Adrenal gland (tissue), 12 donors: ENCODE measurements around the gene CDC42EP1. TPM values are rescaled to one million over a fixed set of nuclear protein-coding genes. Genes with fewer than 3 reads are reported as not detected.

Experiments used
- DNase-seq, 7 donors: peaks; one replicate each; pipeline ENCODE4 v3.0.0-alpha.2; 2019 to 2020
- H3K27ac ChIP-seq, 5 donors: fragments of 200-600 bp; sonication (generic) in 4 of 5; 1 replicate in 3 of 5; 2 replicates in 2 of 5; pipeline versions ENCODE4 v1.5.1 to v1.8.0; 2016 to 2020; ENCODE audit warnings: mild to moderate bottlenecking in 1 of 5
- H3K27me3 ChIP-seq: fragments of 200-600 bp; 2 replicates; pipeline ENCODE4 v1.8.0; 2021
- H3K36me3 ChIP-seq, 2 donors: fragments of 200-600 bp; replicated peaks in 1 of 2; 1 replicate in 1 of 2; 2 replicates in 1 of 2; pipeline versions ENCODE4 v1.5.1 to v1.8.0; 2018 to 2022
- H3K4me1 ChIP-seq, 2 donors: fragments of 200-600 bp; replicated peaks in 1 of 2; 1 replicate in 1 of 2; 2 replicates in 1 of 2; pipeline versions ENCODE4 v1.5.1 to v1.8.0; 2018 to 2021
- H3K4me3 ChIP-seq, 4 donors: fragments of 200-600 bp; sonication (generic) in 3 of 4; one replicate each; pipeline ENCODE4 v1.5.1; 2016 to 2018
- H3K9me3 ChIP-seq, 3 donors: fragments of 200-600 bp; sonication (generic) in 1 of 3; replicated peaks in 1 of 3; 1 replicate in 2 of 3; 2 replicates in 1 of 3; pipeline versions ENCODE4 v1.5.1 to v1.8.0; 2016 to 2021
- CTCF ChIP-seq, 6 experiments: fragments of 450-650 bp in 4 of 6; fragments of 200-600 bp in 2 of 6; sonication (generic) in 1 of 6; IDR thresholded peaks; 1 replicate in 5 of 6; 2 replicates in 1 of 6; pipeline versions ENCODE4 v1.5.1 to v1.8.0; 2016 to 2021; ENCODE audit warnings: antibody characterized with exemption in 6 of 6, mild to moderate bottlenecking in 2 of 6, moderate library complexity in 1 of 6
- POLR2A ChIP-seq, 2 donors: fragments of 450-650 bp; IDR thresholded peaks; one replicate each; pipeline ENCODE4 v1.6.1; 2017; ENCODE audit warnings: antibody characterized with exemption in 2 of 2, mild to moderate bottlenecking in 2 of 2, moderate library complexity in 1 of 2
- WGBS, 4 donors: extraction: QIAGEN DNeasy Blood & Tissue Kit in 2 of 4; methylation state at CpG; one replicate each; pipeline versions ENCODE4 v1.1.5 to v1.1.7; 2013 to 2017; 5-methylcytosine and 5-hydroxymethylcytosine counted together
- intact Hi-C, 2 donors: fragments of 100-400 bp; cut with DNase I; formaldehyde crosslinking; loops; one replicate each; pipeline versions ENCODE4 v1.14.1 to v1.15.0; 2022 to 2023
- polyA plus RNA-seq, 3 donors: library from polyadenylated mRNA; stranded (reverse); fragments of 200-250 nt in 2 of 3; fragments of 350-450 nt in 1 of 3; fragmentation: Illumina TruSeq in 1 of 3; extraction: RNeasy Lipid Tissue Mini Kit (QIAGEN cat#74804) in 1 of 3; gene quantifications; one replicate each; pipeline ENCODE4 v1.2.3, GENCODE V29; 2013 to 2014
- total RNA-seq, 9 donors: library from RNA; depleted of rRNA in 4 of 9; stranded (reverse); fragments of >200 nt in 4 of 9; fragments of 120-200 nt in 1 of 9; fragmentation: NEBNext Ultra II Directional in 1 of 9; extraction: Animal tissue kit (Norgen Biotek cat#: 25700) in 1 of 9; gene quantifications; one replicate each; pipeline versions ENCODE4 v1.1.0 to v1.2.4, GENCODE V29; 2013 to 2023
- donor health status: healthy with polysubstance abuse.
- donor health status: Bipolar disorder and iron deficiency.
- donor health status: DM: yes; HTN: yes; CAD: no.
- donor health status: DM: no; HTN: no; CAD: no.
- donor health status: DM: no; HTN: no; CAD: no.
- donor health status: DM: yes; HTN: yes; CAD: no.

The CDC42EP1 gene
- total and polyA plus RNA-seq, 12 donors = 9.2 to 159 (median 92.8) TPM

- H3K9me3 ChIP-seq = no peaks in the 10 kb centered on the region
- peak overlapping the region in 3 of 5 donors; percentile 94 to 99 (median 97) for H3K27ac ChIP-seq
- TF ChIP-seq CTCF (IDR thresholded peaks at IDR 0.05) = no peak
- no peak for TF ChIP-seq POLR2A (IDR thresholded peaks at IDR 0.05)
- H3K4me3 ChIP-seq = no peak overlapping the region
- H3K4me1 ChIP-seq = peaks cover 20 to 49% of the 10 kb centered on the region in 2 donors
- no peak for DNase-seq
- intact Hi-C loops = no loop called here
- peaks cover 0 to 18% of the 10 kb centered on the region in 2 donors for H3K36me3 ChIP-seq
- 68 to 92% (median 83%) methylated on average over 2 to 6 of the region's 6 CpGs for WGBS, 4 donors
- no peaks in the 10 kb centered on the region for H3K27me3 ChIP-seq
Observed at GRCh38 chr22:37611207-37611606, 50.9 kb downstream of the CDC42EP1 start.

GRCh38 chr22:37616201-37617083, 56.2 kb downstream of the CDC42EP1 start:
- peak; percentile 76 to 94 (median 90) for DNase-seq
- H3K4me1 ChIP-seq = peaks cover 15 to 24% of the 10 kb centered on the region in 2 donors
- 20 to 75% (median 67%) methylated on average over 1 to 27 of the region's 27 CpGs for WGBS, 4 donors
- intact Hi-C loops = no loop called here
- no peak for TF ChIP-seq CTCF (IDR thresholded peaks at IDR 0.05)
- peak in 1 of 2 donors; percentile 61 for TF ChIP-seq POLR2A (IDR thresholded peaks at IDR 0.05)
- H3K36me3 ChIP-seq = peaks cover 0 to 65% of the 10 kb centered on the region in 2 donors
- no peak overlapping the region for H3K4me3 ChIP-seq
- H3K9me3 ChIP-seq = no peaks in the 10 kb centered on the region
- no peaks in the 10 kb centered on the region for H3K27me3 ChIP-seq
- H3K27ac ChIP-seq = peak overlapping the region; percentile 77 to 86 (median 85)

GRCh38 chr22:37617431-37617830, 57.2 kb downstream of the CDC42EP1 start:
- Histone ChIP-seq H3K4me1 (peaks cover 15 to 22% of the 10 kb centered on the region in 2 donors), H3K27me3 (no peaks in the 10 kb centered on the region), H3K9me3 (no peaks in the 10 kb centered on the region), H3K36me3 (peaks cover 0 to 72% of the 10 kb centered on the region in 2 donors), H3K27ac (peak overlapping the region in 2 of 5 donors; percentile 85 to 86), H3K4me3 (no peak overlapping the region)
- WGBS, 4 donors = 85 to 100% (median 97%) methylated on average over 1 of the region's 1 CpG
- intact Hi-C loops = no loop called here
- TF ChIP-seq CTCF (IDR thresholded peaks at IDR 0.05) (no peak), POLR2A (IDR thresholded peaks at IDR 0.05) (no peak)
- DNase-seq = no peak

- no peaks in the 10 kb centered on the region for H3K27me3 ChIP-seq
- TF ChIP-seq POLR2A (IDR thresholded peaks at IDR 0.05) (no peak), CTCF (IDR thresholded peaks at IDR 0.05) (no peak)
- H3K9me3 ChIP-seq = no peaks in the 10 kb centered on the region
- H3K27ac ChIP-seq = no peak overlapping the region
- intact Hi-C loops = no loop called here
- peaks cover 9 to 19% of the 10 kb centered on the region in 2 donors for H3K4me1 ChIP-seq
- DNase-seq = no peak
- no peak overlapping the region for H3K4me3 ChIP-seq
- WGBS, 4 donors = 77 to 91% (median 78%) methylated on average over 8 to 14 of the region's 14 CpGs
- H3K36me3 ChIP-seq = peaks cover 0 to 73% of the 10 kb centered on the region in 2 donors
Observed at GRCh38 chr22:37618072-37618656, 57.9 kb downstream of the CDC42EP1 start.
